ENCODE measurements around the gene CSNK1A1. TPM values are rescaled to one million over a fixed set of nuclear protein-coding genes. Genes with fewer than 3 reads are reported as not detected.

The CSNK1A1 gene
- total and polyA plus RNA-seq, 2 of the 4 experiments (the other 2 are of a cell fraction): 140 to 419 TPM

DNA sequence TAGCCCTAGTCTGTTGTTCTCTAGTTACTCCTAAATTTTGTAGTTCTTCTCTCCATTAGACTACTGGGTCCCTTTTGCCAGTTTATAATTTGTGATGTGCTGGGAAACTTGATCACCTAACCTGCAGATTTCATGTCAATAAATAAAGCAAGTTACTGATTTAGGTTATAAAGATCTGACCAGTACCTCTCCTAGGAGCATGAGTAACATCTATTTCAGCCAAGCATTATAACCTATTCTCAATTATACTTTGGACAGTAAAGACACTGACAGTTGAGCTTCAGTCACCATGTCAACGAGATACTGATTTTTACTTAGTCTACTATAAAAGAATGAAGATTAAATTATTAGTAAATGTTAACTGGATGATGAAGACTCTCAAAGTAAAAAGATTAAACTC is 36.7 kb downstream of the CSNK1A1 start:
- Histone ChIP-seq H3K4me3 (ENCODE audit: insufficient read depth, low read depth, low read length) (no peak overlapping the region), H4K20me1 (ENCODE audit: insufficient read depth, low read length) (peaks cover 81% of the 10 kb centered on the region), H3K4ac (ENCODE audit: low read depth, low read length) (no peak overlapping the region), H3K9me3 (ENCODE audit: control insufficient read depth, insufficient read depth, low read length) (no peaks in the 10 kb centered on the region), H3K9me1 (ENCODE audit: insufficient read depth, low read length) (peaks cover 4% of the 10 kb centered on the region), H4K8ac (ENCODE audit: low read depth in 2 of 2, low read length in 2 of 2) (no peak overlapping the region), H3K18ac (ENCODE audit: low read depth, low read length) (no peak overlapping the region), H2AK5ac (ENCODE audit: low read depth, low read length) (no peak overlapping the region), H2BK20ac (ENCODE audit: low read depth, low read length) (no peak overlapping the region), H3K56ac (ENCODE audit: extremely low read depth, insufficient read depth, low read length) (no peak overlapping the region), H2BK120ac (ENCODE audit: low read depth, low read length) (no peak overlapping the region), H3K27me3 (ENCODE audit: control insufficient read depth, insufficient read depth, low read length) (no peaks in the 10 kb centered on the region), H2BK5ac (ENCODE audit: low read depth, low read length, poor library complexity, severe bottlenecking) (peak overlapping the region; percentile 63), H2AFZ (replicated peaks; ENCODE audit: low read length, poor library complexity) (no peak overlapping the region), H3K36me3 (ENCODE audit: control insufficient read depth, insufficient read depth, low read length) (peaks cover 29% of the 10 kb centered on the region), H2AK9ac (replicated peaks; ENCODE audit: low read depth, low read length, poor library complexity) (no peak overlapping the region), H4K91ac (ENCODE audit: insufficient read depth, low read depth, low read length) (no peak overlapping the region), H3K9ac (ENCODE audit: low read depth, low read length) (no peak overlapping the region), H3K14ac (replicated peaks; ENCODE audit: low read depth, low read length) (no peak overlapping the region), H4K5ac (ENCODE audit: low read depth, low read length) (no peak overlapping the region), H3K23ac (ENCODE audit: low read depth, low read length) (peak overlapping the region; percentile 41; the same call in 1 of the 2 replicates), H3K4me2 (ENCODE audit: low read depth, low read length) (no peak overlapping the region), H3K4me1 (ENCODE audit: control insufficient read depth, insufficient read depth, low read length) (peaks cover 12% of the 10 kb centered on the region), H3K79me1 (ENCODE audit: low read depth in 1 of 2, low read length in 2 of 2) (peaks cover 16 to 46% of the 10 kb centered on the region in 2 experiments), H3K27ac (ENCODE audit: insufficient read depth, low read length) (no peak overlapping the region; the same call in 1 of the 2 replicates), H2BK15ac (ENCODE audit: low read depth, low read length) (no peak overlapping the region)
- intact Hi-C loops (cut with micrococcal nuclease) (loop anchor here (2.0 kb wide), 1 partner anchor 14 kb away; no protein-coding TSS in a partner anchor), dilution Hi-C loops (cut with HindIII; ENCODE audit: low sequenced_read_pairs, unreplicated experiment) (no loop called here), in situ Hi-C loops (cut with MboI; ENCODE audit: low sequenced_read_pairs) (no loop called here)
- ATAC-seq (ENCODE audit: low read depth) (no peak), DNase-seq (no peak)
- no peak for TF ChIP-seq MAFK (IDR thresholded peaks at IDR 0.05; ENCODE audit: low read depth, low read length)
- TF ChIP-seq, protein P1, sequence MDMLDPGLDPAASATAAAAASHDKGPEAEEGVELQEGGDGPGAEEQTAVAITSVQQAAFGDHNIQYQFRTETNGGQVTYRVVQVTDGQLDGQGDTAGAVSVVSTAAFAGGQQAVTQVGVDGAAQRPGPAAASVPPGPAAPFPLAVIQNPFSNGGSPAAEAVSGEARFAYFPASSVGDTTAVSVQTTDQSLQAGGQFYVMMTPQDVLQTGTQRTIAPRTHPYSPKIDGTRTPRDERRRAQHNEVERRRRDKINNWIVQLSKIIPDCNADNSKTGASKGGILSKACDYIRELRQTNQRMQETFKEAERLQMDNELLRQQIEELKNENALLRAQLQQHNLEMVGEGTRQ (IDR thresholded peaks at IDR 0.05; ENCODE audit: low read depth, low read length): no peak
- no peak for TF ChIP-seq MAZ (IDR thresholded peaks at IDR 0.05; ENCODE audit: borderline replicate concordance, low read depth, low read length)
- no peak for TF ChIP-seq SMC3 (IDR thresholded peaks at IDR 0.05; ENCODE audit: low read depth, low read length)
- TF ChIP-seq POLR2A (IDR thresholded peaks at IDR 0.05; ENCODE audit: low read depth, low read length): no peak
- TF ChIP-seq CEBPB (IDR thresholded peaks at IDR 0.05; ENCODE audit: low read depth, low read length): no peak
- TF ChIP-seq, protein P2, sequence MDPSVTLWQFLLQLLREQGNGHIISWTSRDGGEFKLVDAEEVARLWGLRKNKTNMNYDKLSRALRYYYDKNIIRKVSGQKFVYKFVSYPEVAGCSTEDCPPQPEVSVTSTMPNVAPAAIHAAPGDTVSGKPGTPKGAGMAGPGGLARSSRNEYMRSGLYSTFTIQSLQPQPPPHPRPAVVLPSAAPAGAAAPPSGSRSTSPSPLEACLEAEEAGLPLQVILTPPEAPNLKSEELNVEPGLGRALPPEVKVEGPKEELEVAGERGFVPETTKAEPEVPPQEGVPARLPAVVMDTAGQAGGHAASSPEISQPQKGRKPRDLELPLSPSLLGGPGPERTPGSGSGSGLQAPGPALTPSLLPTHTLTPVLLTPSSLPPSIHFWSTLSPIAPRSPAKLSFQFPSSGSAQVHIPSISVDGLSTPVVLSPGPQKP (IDR thresholded peaks at IDR 0.05; ENCODE audit: borderline replicate concordance, low read depth, low read length): no peak
- TF ChIP-seq NFE2L2 (IDR thresholded peaks at IDR 0.05; ENCODE audit: low read depth, low read length): no peak
- no peak for TF ChIP-seq RFX5 (IDR thresholded peaks at IDR 0.05; ENCODE audit: low read depth, low read length)
- TF ChIP-seq, protein P3, sequence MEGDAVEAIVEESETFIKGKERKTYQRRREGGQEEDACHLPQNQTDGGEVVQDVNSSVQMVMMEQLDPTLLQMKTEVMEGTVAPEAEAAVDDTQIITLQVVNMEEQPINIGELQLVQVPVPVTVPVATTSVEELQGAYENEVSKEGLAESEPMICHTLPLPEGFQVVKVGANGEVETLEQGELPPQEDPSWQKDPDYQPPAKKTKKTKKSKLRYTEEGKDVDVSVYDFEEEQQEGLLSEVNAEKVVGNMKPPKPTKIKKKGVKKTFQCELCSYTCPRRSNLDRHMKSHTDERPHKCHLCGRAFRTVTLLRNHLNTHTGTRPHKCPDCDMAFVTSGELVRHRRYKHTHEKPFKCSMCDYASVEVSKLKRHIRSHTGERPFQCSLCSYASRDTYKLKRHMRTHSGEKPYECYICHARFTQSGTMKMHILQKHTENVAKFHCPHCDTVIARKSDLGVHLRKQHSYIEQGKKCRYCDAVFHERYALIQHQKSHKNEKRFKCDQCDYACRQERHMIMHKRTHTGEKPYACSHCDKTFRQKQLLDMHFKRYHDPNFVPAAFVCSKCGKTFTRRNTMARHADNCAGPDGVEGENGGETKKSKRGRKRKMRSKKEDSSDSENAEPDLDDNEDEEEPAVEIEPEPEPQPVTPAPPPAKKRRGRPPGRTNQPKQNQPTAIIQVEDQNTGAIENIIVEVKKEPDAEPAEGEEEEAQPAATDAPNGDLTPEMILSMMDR (conservative IDR thresholded peaks at IDR 0.05; ENCODE audit: low read depth, low read length): no peak
- no peak for TF ChIP-seq MXI1 (IDR thresholded peaks at IDR 0.05; ENCODE audit: borderline replicate concordance, low read depth, low read length)
- no peak for TF ChIP-seq FOS (IDR thresholded peaks at IDR 0.05; ENCODE audit: low read depth, low read length)
- no peak for TF ChIP-seq CHD1 (IDR thresholded peaks at IDR 0.05; ENCODE audit: low read depth, low read length)
- no peak for TF ChIP-seq RCOR1 (IDR thresholded peaks at IDR 0.05; ENCODE audit: insufficient replicate concordance, low read length)
- no peak for TF ChIP-seq BHLHE40 (IDR thresholded peaks at IDR 0.05; ENCODE audit: low read depth, low read length)
- no peak for TF ChIP-seq RAD21 (IDR thresholded peaks at IDR 0.05; ENCODE audit: low read length)
- WGBS, 2 experiments (ENCODE audit: extremely low coverage in 2 of 2, insufficient read length in 1 of 2): no CpG with 5 or more reads among the region's 1 CpG
- POLR2A ChIA-PET (ENCODE audit: unreplicated experiment): no interaction called here
- no TSS peak for BruUV-seq (replicated peaks)
- CTCF ChIA-PET: interaction anchor here (0.6 to 1.9 kb wide), 2 partner anchors 37 to 292 kb away, joined by 4 to 6 read pairs; partner anchors contain the start of gene CSNK1A1
